ENCODE results near the gene IFI30. TPM values are rescaled to one million over a fixed set of nuclear protein-coding genes. Genes with fewer than 3 reads are reported as not detected.

Gene IFI30
- total and polyA plus RNA-seq, 4 donors: 60.2 to 130 (median 109) TPM

- no peak for DNase-seq (ENCODE audit: low spot score)
- no peak overlapping the region for H3K4me3 ChIP-seq (ENCODE audit: low read depth in 1 of 3, low read length in 3 of 3)
- H3K9me3 ChIP-seq (ENCODE audit: control insufficient read depth in 4 of 4, low read length in 3 of 4): no peaks in the 10 kb centered on the region
- H3K36me3 ChIP-seq (ENCODE audit: control insufficient read depth in 4 of 4, insufficient read depth in 3 of 4, low read depth in 1 of 4, low read length in 3 of 4): peaks cover 11 to 59% (median 37%) of the 10 kb centered on the region in 4 donors
- no peaks in the 10 kb centered on the region for H3K4me1 ChIP-seq (ENCODE audit: control insufficient read depth in 4 of 4, insufficient read depth in 4 of 4, low read length in 3 of 4)
- TF ChIP-seq JUND (IDR thresholded peaks at IDR 0.05) (no peak), HNF4G (IDR thresholded peaks at IDR 0.05) (no peak), ATF3 (IDR thresholded peaks at IDR 0.05) (no peak), MAX (IDR thresholded peaks at IDR 0.05) (no peak), HNF4A (conservative IDR thresholded peaks at IDR 0.05) (no peak), RAD21 (IDR thresholded peaks at IDR 0.05) (no peak), FOXA2 (IDR thresholded peaks at IDR 0.05) (no peak), RXRA (IDR thresholded peaks at IDR 0.05) (no peak), FOXA1 (IDR thresholded peaks at IDR 0.05) (no peak), GABPA (IDR thresholded peaks at IDR 0.05 in 1 of 2, conservative IDR thresholded peaks at IDR 0.05 in 1 of 2) (no peak), NR2F2 (IDR thresholded peaks at IDR 0.05) (no peak), SP1 (IDR thresholded peaks at IDR 0.05) (no peak), YY1 (IDR thresholded peaks at IDR 0.05) (no peak), CTCF (IDR thresholded peaks at IDR 0.05; ENCODE audit: low read depth, low read length, missing input control) (no peak), TAF1 (conservative IDR thresholded peaks at IDR 0.05) (no peak)
- H3K27me3 ChIP-seq (ENCODE audit: control insufficient read depth in 4 of 4, insufficient read depth in 4 of 4, low read length in 3 of 4): no peaks in the 10 kb centered on the region
- H3K9ac ChIP-seq (ENCODE audit: low read depth in 1 of 2, low read length in 2 of 2): no peak overlapping the region
- WGBS: 97% methylated on average over 12 of the region's 12 CpGs
- no peak overlapping the region for H3K27ac ChIP-seq (ENCODE audit: low read depth in 1 of 2, low read length in 2 of 2)
These were observed 44.8 kb upstream of the IFI30 start for GRCh38 chr19:18128805-18129204.

GRCh38 chr19:18130523-18131242 is 42.9 kb upstream of the IFI30 start:
- Histone ChIP-seq H3K9ac (ENCODE audit: low read depth in 1 of 2, low read length in 2 of 2) (no peak overlapping the region), H3K27ac (ENCODE audit: low read depth in 1 of 2, low read length in 2 of 2) (no peak overlapping the region), H3K9me3 (ENCODE audit: control insufficient read depth in 4 of 4, low read length in 3 of 4) (no peaks in the 10 kb centered on the region), H3K36me3 (ENCODE audit: control insufficient read depth in 4 of 4, insufficient read depth in 3 of 4, low read depth in 1 of 4, low read length in 3 of 4) (peaks cover 15 to 53% (median 34%) of the 10 kb centered on the region in 4 donors), H3K27me3 (ENCODE audit: control insufficient read depth in 4 of 4, insufficient read depth in 4 of 4, low read length in 3 of 4) (no peaks in the 10 kb centered on the region), H3K4me3 (ENCODE audit: low read depth in 1 of 3, low read length in 3 of 3) (no peak overlapping the region), H3K4me1 (ENCODE audit: control insufficient read depth in 4 of 4, insufficient read depth in 4 of 4, low read length in 3 of 4) (peaks cover 1 to 13% (median 8%) of the 10 kb centered on the region in 4 donors)
- WGBS: 96% methylated on average over 21 of the region's 21 CpGs
- DNase-seq (ENCODE audit: low spot score): no peak
- TF ChIP-seq YY1 (IDR thresholded peaks at IDR 0.05): no peak
- no peak for TF ChIP-seq HNF4A (conservative IDR thresholded peaks at IDR 0.05)
- TF ChIP-seq RAD21 (IDR thresholded peaks at IDR 0.05): no peak
- TF ChIP-seq HNF4G (IDR thresholded peaks at IDR 0.05): no peak
- TF ChIP-seq JUND (IDR thresholded peaks at IDR 0.05): no peak
- no peak for TF ChIP-seq TAF1 (conservative IDR thresholded peaks at IDR 0.05)
- TF ChIP-seq ATF3 (IDR thresholded peaks at IDR 0.05): no peak
- TF ChIP-seq FOXA2 (IDR thresholded peaks at IDR 0.05): no peak
- no peak for TF ChIP-seq REST (IDR thresholded peaks at IDR 0.05)
- TF ChIP-seq CTCF (IDR thresholded peaks at IDR 0.05; ENCODE audit: low read depth, low read length, missing input control): no peak
- TF ChIP-seq NR2F2 (IDR thresholded peaks at IDR 0.05): no peak
- TF ChIP-seq GABPA (IDR thresholded peaks at IDR 0.05 in 1 of 2, conservative IDR thresholded peaks at IDR 0.05 in 1 of 2): no peak
- no peak for TF ChIP-seq MAX (IDR thresholded peaks at IDR 0.05)
- TF ChIP-seq SP1 (IDR thresholded peaks at IDR 0.05): no peak
- TF ChIP-seq FOXA1 (IDR thresholded peaks at IDR 0.05): no peak
- TF ChIP-seq ZBTB33 (IDR thresholded peaks at IDR 0.05): no peak
